Measurements from ENCODE around the gene MFSD1. TPM values are rescaled to one million over a fixed set of nuclear protein-coding genes. Genes with fewer than 3 reads are reported as not detected.

MFSD1 gene
- total and polyA plus RNA-seq, 2 of the 13 experiments (the other 11 are each of a cell fraction or from before 2014, with no cell fraction given): 17.3 to 37.9 TPM

- whole genome bisulfite sequencing (ENCODE audit: low lambda C conversion rate): 11% methylated on average over 11 of the region's 11 CpGs
Observed at GRCh38 chr3:158801201-158801600, 653 bp upstream of the MFSD1 start.

More at GRCh38 chr3:158801201-158801600, 653 bp upstream of the MFSD1 start:
- Histone ChIP-seq H3K9me3 (ENCODE audit: low read length) (no peaks in the 10 kb centered on the region), H3K4me3 (replicated peaks in 1 of 3; ENCODE audit: insufficient read depth in 1 of 3, low read depth in 2 of 3, low read length in 3 of 3) (peak overlapping the region; percentile 67 to 92 (median 84)), H4K20me1 (ENCODE audit: insufficient read depth, low read length) (no peaks in the 10 kb centered on the region), H3K79me2 (ENCODE audit: insufficient read depth, low read length) (no peaks in the 10 kb centered on the region), H3K4me2 (ENCODE audit: low read depth, low read length) (peak overlapping the region; percentile 88), H2AFZ (ENCODE audit: low read length) (peak overlapping the region; percentile 45), H3K9ac (ENCODE audit: insufficient read depth, low read depth, low read length) (peak overlapping the region; percentile 70), H3K4me1 (ENCODE audit: insufficient read depth, low read length) (peaks cover 23% of the 10 kb centered on the region), H3K36me3 (replicated peaks in 1 of 2; ENCODE audit: control insufficient read depth in 1 of 2, insufficient read depth in 2 of 2, low read length in 2 of 2) (no peaks in the 10 kb centered on the region; a peak in 1 of 5 replicates), H3K27ac (ENCODE audit: extremely low read length, insufficient read depth, low read length) (peak overlapping the region; percentile 28), H3K27me3 (ENCODE audit: control insufficient read depth in 1 of 2, insufficient read depth in 2 of 2, low read length in 2 of 2) (no peaks in the 10 kb centered on the region)
- BruUV-seq (replicated peaks): no TSS peak
- ChIA-PET CTCF (ENCODE audit: low intra/inter-chr PET ratio, low total read pairs) (no interaction called here), POLR2A (interaction anchor here (0.7 to 1.9 kb wide), 3 partner anchors 12 to 156 kb away, joined by 3 to 5 read pairs (median 4); no protein-coding TSS in a partner anchor)
- intact Hi-C loops (cut with micrococcal nuclease; ENCODE audit: unreplicated experiment) (loop anchor here (2.0 to 5.0 kb wide), 2 partner anchors 159 to 452 kb away; partner anchors contain the start of gene GFM1), in situ Hi-C loops (cut with HindIII; ENCODE audit: extremely low pct_ligation_motif_present, low pct_unique_long_range_greater_than_20kb) (no loop called here)
- TF ChIP-seq ZBTB26 (CRISPR knock-in tag; IDR thresholded peaks at IDR 0.05; ENCODE audit: borderline replicate concordance) (no peak), ZNF234 (CRISPR knock-in tag; conservative IDR thresholded peaks at IDR 0.05) (0 out of 2 replicates have a peak, but pooled peaks have one; percentile 28), U2AF1 (optimal IDR thresholded peaks at IDR 0.05; ENCODE audit: low read depth, low read length) (peak; percentile 16), PHF21A (CRISPR knock-in tag; IDR thresholded peaks at IDR 0.05) (peak; percentile 28; the same call in 1 of the 2 replicates), ZNF878 (CRISPR knock-in tag; IDR thresholded peaks at IDR 0.05) (0 out of 2 replicates have a peak, but pooled peaks have one; percentile 6), ZNF501 (CRISPR knock-in tag; IDR thresholded peaks at IDR 0.05) (0 out of 2 replicates have a peak, but pooled peaks have one; percentile 7)
- FAIRE-seq: no peak
- DNase-seq (ENCODE audit: low spot score): no peak
- peak; percentile 54 for ATAC-seq

Measured in HepG2 (cell line).